Tibial nerve (tissue), 4 donors: ENCODE measurements around the gene TOPBP1. TPM values are rescaled to one million over a fixed set of nuclear protein-coding genes. Genes with fewer than 3 reads are reported as not detected.

Experiments used
- DNase-seq, 2 donors: peaks; one replicate each; pipeline ENCODE4 v3.0.0-alpha.2; 2019; ENCODE audit warnings: low spot score in 2 of 2
- H3K27ac ChIP-seq, 4 donors: fragments of 200-600 bp; sonication (generic) in 3 of 4; one replicate each; pipeline ENCODE4 v1.5.1; 2017 to 2019; ENCODE audit warnings: mild to moderate bottlenecking in 1 of 4
- H3K27me3 ChIP-seq, 2 donors: fragments of 200-600 bp; sonication (generic) in 1 of 2; one replicate each; pipeline versions ENCODE4 v1.5.1 to v1.6.0; 2017 to 2019
- H3K36me3 ChIP-seq, 3 donors: fragments of 200-600 bp; sonication (generic); one replicate each; pipeline ENCODE4 v1.5.1; 2018 to 2019
- H3K4me1 ChIP-seq, 4 donors: fragments of 200-600 bp; sonication (generic) in 3 of 4; one replicate each; pipeline ENCODE4 v1.5.1; 2017 to 2019
- H3K4me3 ChIP-seq, 4 donors: fragments of 200-600 bp; sonication (generic) in 3 of 4; one replicate each; pipeline ENCODE4 v1.5.1; 2017 to 2019; ENCODE audit warnings: mild to moderate bottlenecking in 1 of 4, moderate library complexity in 1 of 4
- H3K9me3 ChIP-seq, 4 donors: fragments of 200-600 bp; sonication (generic) in 3 of 4; one replicate each; pipeline ENCODE4 v1.5.1; 2017 to 2019
- CTCF ChIP-seq, 5 experiments: fragments of 200-600 bp in 3 of 5; fragments of 450-650 bp in 2 of 5; sonication (generic) in 3 of 5; IDR thresholded peaks; one replicate each; pipeline ENCODE4 v1.5.1; 2016 to 2019; ENCODE audit warnings: antibody characterized with exemption in 5 of 5, mild to moderate bottlenecking in 3 of 5, moderate library complexity in 2 of 5
- EP300 ChIP-seq, 2 donors: sonication (generic); formaldehyde crosslinking; IDR thresholded peaks; one replicate each; pipeline ENCODE4 v1.6.1; 2017; ENCODE audit warnings: antibody characterized with exemption in 2 of 2, mild to moderate bottlenecking in 1 of 2
- POLR2A ChIP-seq, 2 donors: fragments of 450-650 bp; IDR thresholded peaks; one replicate each; pipeline ENCODE4 v1.6.1; 2017; ENCODE audit warnings: antibody characterized with exemption in 2 of 2, mild to moderate bottlenecking in 2 of 2, moderate library complexity in 2 of 2
- WGBS, 2 donors: methylation state at CpG; one replicate each; pipeline ENCODE4 v1.1.5; 2018; 5-methylcytosine and 5-hydroxymethylcytosine counted together
- total RNA-seq, 4 donors: library from RNA; depleted of rRNA; stranded (reverse); fragments of >200 nt; gene quantifications; one replicate each; pipeline ENCODE4 v1.1.0, GENCODE V29; 2016

The TOPBP1 gene
- 10 to 100 TPM; 17.0 to 39.3 (median 22.1) TPM for total RNA-seq

- Histone ChIP-seq H3K4me3 (peak within 1 kb of the TSS; percentile 61 to 100 (median 81)), H3K27me3 (no peaks in the 10 kb centered on the region), H3K4me1 (peaks cover 0 to 34% (median 7%) of the 10 kb centered on the region in 4 donors), H3K27ac (peak within 1 kb of the TSS; percentile 71 to 88 (median 84)), H3K36me3 (peaks cover 0 to 25% (median 0%) of the 10 kb centered on the region in 3 donors), H3K9me3 (no peaks in the 10 kb centered on the region)
- peak; percentile 30 to 61 for DNase-seq
- TF ChIP-seq CTCF (IDR thresholded peaks at IDR 0.05) (no peak), POLR2A (IDR thresholded peaks at IDR 0.05) (peak in 1 of 2 donors; percentile 17), EP300 (IDR thresholded peaks at IDR 0.05) (peak in 1 of 2 donors; percentile 59)
- WGBS, 2 donors: 0 to 1% methylated on average over 32 to 44 of the region's 58 CpGs
Observed at GRCh38 chr3:133661454-133662277, at the start of gene TOPBP1. TSS of gene TOPBP1 (minus strand) at chr3:133661941. CDS start at chr3:133661127, 814 bp downstream.

GRCh38 chr3:133711013-133711412 lies 49.3 kb upstream of the TOPBP1 start:
- Histone ChIP-seq H3K9me3 (no peaks in the 10 kb centered on the region), H3K36me3 (no peaks in the 10 kb centered on the region), H3K27ac (no peak overlapping the region), H3K4me3 (no peak overlapping the region), H3K27me3 (no peaks in the 10 kb centered on the region), H3K4me1 (no peaks in the 10 kb centered on the region)
- no peak for DNase-seq
- no peak for TF ChIP-seq EP300 (IDR thresholded peaks at IDR 0.05)
- TF ChIP-seq POLR2A (IDR thresholded peaks at IDR 0.05): no peak
- no peak for TF ChIP-seq CTCF (IDR thresholded peaks at IDR 0.05)
- WGBS, 2 donors: 57 to 70% methylated on average over 4 of the region's 4 CpGs

GRCh38 chr3:133709139-133709750 lies 47.5 kb upstream of the TOPBP1 start:
- Histone ChIP-seq H3K27ac (no peak overlapping the region), H3K4me1 (no peaks in the 10 kb centered on the region), H3K27me3 (no peaks in the 10 kb centered on the region), H3K9me3 (no peaks in the 10 kb centered on the region), H3K36me3 (no peaks in the 10 kb centered on the region), H3K4me3 (no peak overlapping the region)
- no peak for TF ChIP-seq CTCF (IDR thresholded peaks at IDR 0.05)
- no peak for TF ChIP-seq EP300 (IDR thresholded peaks at IDR 0.05)
- TF ChIP-seq POLR2A (IDR thresholded peaks at IDR 0.05): no peak
- no peak for DNase-seq
- 83 to 92% methylated on average over 3 of the region's 3 CpGs for WGBS, 2 donors

- H3K36me3 ChIP-seq: no peaks in the 10 kb centered on the region
- DNase-seq: no peak
- H3K4me3 ChIP-seq: no peak overlapping the region
- no peak overlapping the region for H3K27ac ChIP-seq
- no peaks in the 10 kb centered on the region for H3K4me1 ChIP-seq
- WGBS, 2 donors: 74 to 76% methylated on average over 4 of the region's 4 CpGs
- no peaks in the 10 kb centered on the region for H3K9me3 ChIP-seq
- TF ChIP-seq EP300 (IDR thresholded peaks at IDR 0.05): no peak
- no peak for TF ChIP-seq CTCF (IDR thresholded peaks at IDR 0.05)
- TF ChIP-seq POLR2A (IDR thresholded peaks at IDR 0.05): no peak
- no peaks in the 10 kb centered on the region for H3K27me3 ChIP-seq
Observed at GRCh38 chr3:133706033-133706432, 44.3 kb upstream of the TOPBP1 start.

- 40 to 47% methylated on average over 1 of the region's 1 CpG for whole genome bisulfite sequencing, 2 donors
Observed at GRCh38 chr3:133703915-133704314, 42.2 kb upstream of the TOPBP1 start.

More at GRCh38 chr3:133703915-133704314, 42.2 kb upstream of the TOPBP1 start:
- Histone ChIP-seq H3K4me3 (no peak overlapping the region), H3K27ac (no peak overlapping the region), H3K9me3 (no peaks in the 10 kb centered on the region), H3K27me3 (no peaks in the 10 kb centered on the region), H3K4me1 (no peaks in the 10 kb centered on the region), H3K36me3 (no peaks in the 10 kb centered on the region)
- DNase-seq: no peak
- TF ChIP-seq EP300 (IDR thresholded peaks at IDR 0.05) (no peak), POLR2A (IDR thresholded peaks at IDR 0.05) (no peak), CTCF (IDR thresholded peaks at IDR 0.05) (no peak)
